ENCODE data around the gene PPP6R3.

The PPP6R3 gene

GRCh38 chr11:68468217-68468828 lies 7.8 kb downstream of the PPP6R3 start:
- DNase-seq (ENCODE audit: low spot score), result peak; percentile 55
- TF ChIP-seq, protein P1, sequence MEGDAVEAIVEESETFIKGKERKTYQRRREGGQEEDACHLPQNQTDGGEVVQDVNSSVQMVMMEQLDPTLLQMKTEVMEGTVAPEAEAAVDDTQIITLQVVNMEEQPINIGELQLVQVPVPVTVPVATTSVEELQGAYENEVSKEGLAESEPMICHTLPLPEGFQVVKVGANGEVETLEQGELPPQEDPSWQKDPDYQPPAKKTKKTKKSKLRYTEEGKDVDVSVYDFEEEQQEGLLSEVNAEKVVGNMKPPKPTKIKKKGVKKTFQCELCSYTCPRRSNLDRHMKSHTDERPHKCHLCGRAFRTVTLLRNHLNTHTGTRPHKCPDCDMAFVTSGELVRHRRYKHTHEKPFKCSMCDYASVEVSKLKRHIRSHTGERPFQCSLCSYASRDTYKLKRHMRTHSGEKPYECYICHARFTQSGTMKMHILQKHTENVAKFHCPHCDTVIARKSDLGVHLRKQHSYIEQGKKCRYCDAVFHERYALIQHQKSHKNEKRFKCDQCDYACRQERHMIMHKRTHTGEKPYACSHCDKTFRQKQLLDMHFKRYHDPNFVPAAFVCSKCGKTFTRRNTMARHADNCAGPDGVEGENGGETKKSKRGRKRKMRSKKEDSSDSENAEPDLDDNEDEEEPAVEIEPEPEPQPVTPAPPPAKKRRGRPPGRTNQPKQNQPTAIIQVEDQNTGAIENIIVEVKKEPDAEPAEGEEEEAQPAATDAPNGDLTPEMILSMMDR (IDR thresholded peaks at IDR 0.05; ENCODE audit: extremely low read depth, insufficient read depth, missing control alignments), result no peak
- in situ Hi-C loops (cut with MboI; ENCODE audit: low pct_unique_long_range_greater_than_20kb, low sequenced_read_pairs, unreplicated experiment), result no loop called here

DNA sequence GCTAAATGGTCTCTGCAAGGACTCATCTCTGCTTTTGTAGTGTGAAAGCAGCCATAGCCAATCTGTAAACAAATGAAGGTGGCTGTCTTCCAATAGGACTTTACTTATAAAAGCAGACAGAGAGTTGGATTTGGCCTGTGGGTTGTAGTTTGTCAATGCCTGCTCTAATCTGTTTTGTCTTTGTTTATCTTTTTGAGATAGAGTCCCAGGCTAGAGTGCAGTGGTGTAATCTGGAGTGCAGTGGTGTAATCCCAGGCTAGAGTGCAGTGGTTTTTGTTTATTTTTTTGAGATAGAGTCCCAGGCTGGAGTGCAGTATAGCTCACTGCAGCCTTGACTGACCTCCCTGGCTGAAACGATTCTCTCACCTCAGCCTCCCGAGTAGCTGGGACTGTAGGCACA lies 8.6 kb downstream of the PPP6R3 start:
- in situ Hi-C loops (cut with MboI; ENCODE audit: low pct_unique_long_range_greater_than_20kb, low sequenced_read_pairs, unreplicated experiment), result no loop called here
- no peak for DNase-seq (ENCODE audit: low spot score)
- TF ChIP-seq, protein P1 (IDR thresholded peaks at IDR 0.05; ENCODE audit: extremely low read depth, insufficient read depth, missing control alignments), result no peak

DNA sequence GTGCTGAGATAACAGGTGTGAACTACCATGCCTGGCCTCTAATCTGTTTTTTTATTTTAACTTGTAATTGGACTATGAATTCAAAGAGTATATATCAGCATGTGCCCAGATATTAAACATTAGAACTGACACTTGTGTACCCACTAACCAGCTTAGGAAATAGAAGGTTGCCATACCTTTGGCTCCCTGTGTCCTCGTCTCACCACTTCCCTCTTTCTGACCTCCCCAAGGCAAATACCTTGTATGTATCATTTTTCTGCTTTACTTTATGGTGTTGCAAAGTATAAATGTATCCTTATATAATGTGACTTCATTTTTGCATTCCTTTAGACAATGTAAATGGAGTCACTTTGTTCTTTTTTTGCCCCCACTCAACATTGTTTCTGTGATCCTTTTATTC lies 9.1 kb downstream of the PPP6R3 start:
- TF ChIP-seq, protein P1 (IDR thresholded peaks at IDR 0.05; ENCODE audit: extremely low read depth, insufficient read depth, missing control alignments), result no peak
- in situ Hi-C loops (cut with MboI; ENCODE audit: low pct_unique_long_range_greater_than_20kb, low sequenced_read_pairs, unreplicated experiment), result no loop called here
- no peak for DNase-seq (ENCODE audit: low spot score)

- in situ Hi-C loops (cut with MboI; ENCODE audit: low pct_unique_long_range_greater_than_20kb, low sequenced_read_pairs, unreplicated experiment), result no loop called here
- DNase-seq (ENCODE audit: low spot score), result no peak
- TF ChIP-seq, protein P1 (IDR thresholded peaks at IDR 0.05; ENCODE audit: extremely low read depth, insufficient read depth, missing control alignments), result no peak
Measured at GRCh38 chr11:68470304-68470811, 9.8 kb downstream of the PPP6R3 start.

- peak; percentile 50 for DNase-seq (ENCODE audit: low spot score)
- TF ChIP-seq, protein P1 (IDR thresholded peaks at IDR 0.05; ENCODE audit: extremely low read depth, insufficient read depth, missing control alignments), result no peak
- in situ Hi-C loops (cut with MboI; ENCODE audit: low pct_unique_long_range_greater_than_20kb, low sequenced_read_pairs, unreplicated experiment), result no loop called here
Measured at GRCh38 chr11:68471360-68472340, 11.1 kb downstream of the PPP6R3 start.

DNA sequence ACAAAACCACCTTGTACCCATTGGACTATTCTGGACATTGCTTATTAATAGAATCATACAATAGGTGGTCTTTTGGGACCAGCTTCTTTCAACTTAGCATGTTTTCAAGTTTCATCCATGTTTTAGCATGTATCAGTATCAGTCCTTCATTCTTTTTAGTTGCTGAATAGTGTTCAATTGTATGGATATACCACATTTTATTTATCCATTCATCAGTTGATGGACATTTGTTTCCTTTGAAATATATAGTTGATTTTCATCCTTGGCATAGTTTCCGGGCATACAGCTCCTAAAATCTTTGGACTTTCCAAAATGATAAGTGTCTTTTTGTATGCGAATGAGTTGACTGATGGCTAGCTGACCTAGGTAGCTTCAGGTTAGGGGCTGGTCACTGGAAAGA lies 12.2 kb downstream of the PPP6R3 start:
- DNase-seq (ENCODE audit: low spot score), result no peak
- TF ChIP-seq, protein P1 (IDR thresholded peaks at IDR 0.05; ENCODE audit: extremely low read depth, insufficient read depth, missing control alignments), result no peak
- in situ Hi-C loops (cut with MboI; ENCODE audit: low pct_unique_long_range_greater_than_20kb, low sequenced_read_pairs, unreplicated experiment), result no loop called here

Data from GM13977 (cell line).